Osteocyte (in vitro differentiated cells): Measurements from ENCODE around the gene CCDC141. TPM values are rescaled to one million over a fixed set of nuclear protein-coding genes. Genes with fewer than 3 reads are reported as not detected.
"Not testable (repeated sequence)": the region's sequence is repeated elsewhere in the genome, so short reads cannot be mapped to it uniquely, and the experiment has no call there.

Experiments
- DNase-seq: peaks from one replicate; pipeline ENCODE4 v3.0.0; 2021; ENCODE audit warnings: mixed read lengths; ENCODE audit not compliant: unreplicated experiment; ENCODE audit errors: extremely low spot score
- H3K27ac Mint-ChIP-seq: one replicate; pipeline ENCODE4 v1.8.0; 2021; ENCODE audit warnings: mild to moderate bottlenecking, mixed read lengths; ENCODE audit not compliant: unreplicated experiment
- H3K27me3 Mint-ChIP-seq: one replicate; pipeline ENCODE4 v1.8.0; 2021; ENCODE audit warnings: mixed read lengths; ENCODE audit not compliant: unreplicated experiment
- H3K36me3 Mint-ChIP-seq: one replicate; pipeline ENCODE4 v1.8.0; 2021; ENCODE audit warnings: mixed read lengths; ENCODE audit not compliant: unreplicated experiment
- H3K4me1 Mint-ChIP-seq: one replicate; pipeline ENCODE4 v1.8.0; 2021; ENCODE audit warnings: mixed read lengths; ENCODE audit not compliant: unreplicated experiment
- H3K4me3 Mint-ChIP-seq: one replicate; pipeline ENCODE4 v1.8.0; 2021; ENCODE audit warnings: mild to moderate bottlenecking, moderate library complexity, mixed read lengths; ENCODE audit not compliant: unreplicated experiment
- H3K9me3 Mint-ChIP-seq: one replicate; pipeline ENCODE4 v1.8.0; 2021; ENCODE audit warnings: mixed read lengths; ENCODE audit not compliant: unreplicated experiment
- total RNA-seq: library from RNA; stranded (reverse); gene quantifications from 2 replicates; pipeline ENCODE4 v1.2.1, GENCODE V29; 2021
- TF ChIP-seq, protein P1 (sequence below): fragments of 200-600 bp; sonication (generic); IDR thresholded peaks from 2 replicates; pipeline ENCODE4 v1.5.0; 2021; ENCODE audit warnings: antibody characterized with exemption, mild to moderate bottlenecking, moderate library complexity

The CCDC141 gene
- total RNA-seq, 1 donor from 2014 or later: not detected

DNA sequence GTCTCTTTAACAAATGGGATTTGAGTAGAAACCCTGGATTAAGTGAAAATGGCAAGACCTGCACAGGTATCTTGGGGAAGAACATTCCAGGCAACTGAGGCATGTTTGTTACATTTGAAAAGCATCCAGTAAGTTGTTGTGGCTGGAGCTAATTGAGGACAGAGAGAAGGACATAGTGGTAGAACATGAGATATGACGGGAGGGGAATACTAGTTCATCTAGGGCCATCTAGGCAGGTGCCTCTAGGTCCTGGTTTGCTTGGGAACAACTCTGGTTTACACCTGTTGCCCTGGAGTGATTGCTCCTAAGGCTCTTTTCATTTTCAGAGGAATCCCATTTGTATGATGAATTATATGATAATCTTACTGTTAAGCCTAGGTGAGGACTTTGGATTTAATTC lies 19.7 kb upstream of the CCDC141 start:
- Mint-ChIP-seq H3K27ac (no peak overlapping the region), H3K9me3 (no peaks in the 10 kb centered on the region), H3K27me3 (peaks cover 9% of the 10 kb centered on the region), H3K36me3 (no peaks in the 10 kb centered on the region), H3K4me3 (no peak overlapping the region), H3K4me1 (no peaks in the 10 kb centered on the region)
- TF ChIP-seq, protein P1, sequence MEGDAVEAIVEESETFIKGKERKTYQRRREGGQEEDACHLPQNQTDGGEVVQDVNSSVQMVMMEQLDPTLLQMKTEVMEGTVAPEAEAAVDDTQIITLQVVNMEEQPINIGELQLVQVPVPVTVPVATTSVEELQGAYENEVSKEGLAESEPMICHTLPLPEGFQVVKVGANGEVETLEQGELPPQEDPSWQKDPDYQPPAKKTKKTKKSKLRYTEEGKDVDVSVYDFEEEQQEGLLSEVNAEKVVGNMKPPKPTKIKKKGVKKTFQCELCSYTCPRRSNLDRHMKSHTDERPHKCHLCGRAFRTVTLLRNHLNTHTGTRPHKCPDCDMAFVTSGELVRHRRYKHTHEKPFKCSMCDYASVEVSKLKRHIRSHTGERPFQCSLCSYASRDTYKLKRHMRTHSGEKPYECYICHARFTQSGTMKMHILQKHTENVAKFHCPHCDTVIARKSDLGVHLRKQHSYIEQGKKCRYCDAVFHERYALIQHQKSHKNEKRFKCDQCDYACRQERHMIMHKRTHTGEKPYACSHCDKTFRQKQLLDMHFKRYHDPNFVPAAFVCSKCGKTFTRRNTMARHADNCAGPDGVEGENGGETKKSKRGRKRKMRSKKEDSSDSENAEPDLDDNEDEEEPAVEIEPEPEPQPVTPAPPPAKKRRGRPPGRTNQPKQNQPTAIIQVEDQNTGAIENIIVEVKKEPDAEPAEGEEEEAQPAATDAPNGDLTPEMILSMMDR: no peak
- DNase-seq: no peak

DNA sequence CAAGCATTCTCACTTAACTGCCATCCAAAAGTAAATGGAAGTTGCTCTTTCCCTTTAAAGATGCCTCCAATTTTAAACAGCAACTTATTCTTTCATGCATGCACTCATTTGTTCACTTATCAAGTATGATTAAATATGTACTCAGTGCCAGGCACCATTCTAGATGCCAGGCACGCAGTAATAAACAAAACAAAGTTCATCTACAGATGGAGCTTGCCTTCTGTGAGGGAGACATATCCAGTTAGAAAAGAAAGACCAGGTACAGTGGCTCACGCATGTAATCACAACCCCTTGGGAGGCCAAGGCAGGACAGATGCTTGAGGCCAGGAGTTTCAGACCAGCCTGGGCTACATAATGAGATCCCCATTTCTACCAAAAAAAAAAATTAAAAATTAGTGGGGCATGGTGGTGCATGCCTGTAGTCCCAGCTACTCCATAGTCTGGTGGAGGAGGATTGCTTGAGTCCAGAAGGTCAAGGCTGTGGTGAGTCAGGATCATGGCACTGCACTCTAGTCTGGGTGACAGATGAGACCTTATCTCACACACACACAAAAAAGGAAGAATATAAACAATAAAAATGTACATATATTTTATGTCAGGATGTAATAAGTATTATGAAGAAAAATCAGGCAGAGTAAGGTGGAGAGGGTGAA lies 19.2 kb upstream of the CCDC141 start:
- no peak for DNase-seq
- peaks cover 11% of the 10 kb centered on the region for H3K27me3 Mint-ChIP-seq
- no peaks in the 10 kb centered on the region for H3K36me3 Mint-ChIP-seq
- TF ChIP-seq, protein P1: no peak
- H3K4me1 Mint-ChIP-seq: no peaks in the 10 kb centered on the region
- H3K4me3 Mint-ChIP-seq: no peak overlapping the region
- H3K9me3 Mint-ChIP-seq: no peaks in the 10 kb centered on the region
- H3K27ac Mint-ChIP-seq: no peak overlapping the region

DNA sequence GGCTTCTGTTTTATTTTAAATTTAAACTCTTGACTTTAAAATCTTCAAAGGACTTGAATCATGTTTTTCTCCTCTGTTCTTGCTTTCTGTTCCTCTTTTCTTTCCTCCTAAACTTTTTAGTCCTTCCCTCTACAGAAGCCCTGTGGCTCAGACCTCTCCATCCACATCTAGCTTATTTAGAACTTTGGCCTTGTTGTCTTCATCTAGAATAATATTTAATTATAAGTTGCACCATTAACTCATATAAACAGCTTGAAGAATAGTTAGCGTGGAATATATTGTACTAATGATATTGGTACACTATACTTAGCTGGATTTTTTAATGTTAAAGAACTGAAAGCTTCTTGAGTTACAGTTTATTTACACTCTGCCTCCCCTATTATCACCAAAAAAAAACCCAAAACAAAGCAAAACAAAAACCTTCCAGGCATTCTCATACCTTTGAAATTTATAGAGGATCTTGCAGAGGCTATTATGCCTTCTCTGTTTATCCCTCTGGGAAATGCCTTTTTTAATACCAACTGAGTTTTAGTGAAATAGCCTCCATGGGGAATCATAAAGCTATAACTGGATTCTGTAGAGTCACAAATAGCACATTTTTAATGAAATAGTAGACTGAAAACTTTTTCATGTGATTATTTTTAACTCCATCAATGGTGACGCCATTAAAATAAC lies 9.2 kb upstream of the CCDC141 start:
- Mint-ChIP-seq H3K27ac (no peak overlapping the region), H3K36me3 (no peaks in the 10 kb centered on the region), H3K27me3 (no peaks in the 10 kb centered on the region), H3K4me3 (no peak overlapping the region), H3K9me3 (no peaks in the 10 kb centered on the region), H3K4me1 (peaks cover 6% of the 10 kb centered on the region)
- TF ChIP-seq, protein P1: no peak
- no peak for DNase-seq

DNA sequence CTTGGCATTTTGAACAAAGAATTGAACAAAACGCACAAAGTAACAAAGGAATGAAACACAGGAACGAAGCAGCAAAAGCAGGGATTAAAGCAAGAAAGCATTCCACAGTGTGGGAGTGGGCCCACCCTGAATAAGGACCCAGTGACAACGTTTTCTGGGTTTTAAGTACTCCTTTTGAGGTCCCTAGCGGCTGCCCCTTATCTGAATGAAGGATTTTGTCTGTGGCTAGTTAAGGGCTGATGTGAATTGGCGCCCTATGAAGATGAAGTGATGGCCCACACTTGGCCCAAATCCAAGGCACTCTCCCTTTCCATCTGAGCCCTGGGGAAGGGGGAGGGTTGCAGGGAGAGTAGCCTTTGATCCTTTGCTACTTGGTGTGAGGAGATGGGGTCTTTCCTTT lies 7.8 kb upstream of the CCDC141 start:
- no peaks in the 10 kb centered on the region for H3K9me3 Mint-ChIP-seq

DNA sequence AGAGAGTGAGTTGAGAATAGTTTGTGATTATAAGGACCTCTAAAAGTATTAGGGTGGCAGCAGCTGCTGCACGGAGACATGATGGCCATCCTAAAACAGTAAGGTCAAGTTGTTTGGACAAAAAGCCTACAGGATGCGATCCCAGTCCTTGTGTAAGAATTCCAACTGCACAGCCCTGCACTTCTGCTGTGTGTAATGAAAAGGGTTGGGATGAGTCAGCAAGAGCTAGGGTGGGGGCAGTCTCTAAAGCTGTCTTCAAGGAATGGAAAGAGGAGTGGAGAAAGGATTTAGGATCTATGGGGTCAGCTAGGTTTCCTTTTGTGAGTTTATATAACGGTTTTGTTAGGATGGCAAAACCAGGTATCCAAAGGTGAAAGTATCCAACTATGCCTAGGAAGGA lies 3.6 kb upstream of the CCDC141 start:
- not testable (repeated sequence) for H3K4me3 Mint-ChIP-seq, H3K27me3 Mint-ChIP-seq, H3K4me1 Mint-ChIP-seq, H3K27ac Mint-ChIP-seq, DNase-seq, H3K9me3 Mint-ChIP-seq, H3K36me3 Mint-ChIP-seq

More for the DNA sequence above, 7.8 kb upstream of the CCDC141 start:
- TF ChIP-seq, protein P1: no peak
- Mint-ChIP-seq H3K4me3 (no peak overlapping the region), H3K27ac (no peak overlapping the region), H3K36me3 (no peaks in the 10 kb centered on the region), H3K4me1 (peaks cover 6% of the 10 kb centered on the region), H3K27me3 (no peaks in the 10 kb centered on the region)
- no peak for DNase-seq
